Hematopoietic multipotent progenitor cell treated with erythropoietin and hydrocortisone succinate and interleukin-3 and kit ligand, for 6 days (in vitro differentiated cells): Measurements from ENCODE around the gene RASSF7.

Source experiments
- DNase-seq: peaks from one replicate; pipeline ENCODE4 v3.0.0-alpha.2; 2015

The RASSF7 gene

GRCh38 chr11:587978-588380, 27.2 kb downstream of the RASSF7 start:
- DNase-seq: no peak

DNA sequence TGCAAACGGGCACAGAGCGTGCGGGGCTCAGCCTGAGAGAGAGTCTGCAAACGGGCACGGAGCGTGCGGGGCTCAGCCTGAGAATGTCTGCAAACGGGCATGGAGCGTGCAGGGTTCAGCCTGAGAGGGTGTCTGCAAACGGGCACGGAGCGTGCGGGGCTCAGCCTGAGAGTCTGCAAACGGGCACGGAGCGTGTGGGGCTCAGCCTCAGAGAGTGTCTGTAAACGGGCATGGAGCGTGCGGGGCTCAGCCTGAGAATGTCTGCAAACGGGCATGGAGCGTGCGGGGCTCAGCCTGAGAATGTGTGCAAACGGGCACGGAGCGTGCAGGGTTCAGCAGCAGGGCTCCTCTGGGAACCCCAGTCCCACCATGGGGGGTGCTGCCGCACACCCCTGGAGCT, 29.0 kb downstream of the RASSF7 start:
- no peak for DNase-seq

GRCh38 chr11:590997-591396, 30.2 kb downstream of the RASSF7 start:
- DNase-seq: no peak

GRCh38 chr11:592501-592900, 31.7 kb downstream of the RASSF7 start:
- no peak for DNase-seq

DNA sequence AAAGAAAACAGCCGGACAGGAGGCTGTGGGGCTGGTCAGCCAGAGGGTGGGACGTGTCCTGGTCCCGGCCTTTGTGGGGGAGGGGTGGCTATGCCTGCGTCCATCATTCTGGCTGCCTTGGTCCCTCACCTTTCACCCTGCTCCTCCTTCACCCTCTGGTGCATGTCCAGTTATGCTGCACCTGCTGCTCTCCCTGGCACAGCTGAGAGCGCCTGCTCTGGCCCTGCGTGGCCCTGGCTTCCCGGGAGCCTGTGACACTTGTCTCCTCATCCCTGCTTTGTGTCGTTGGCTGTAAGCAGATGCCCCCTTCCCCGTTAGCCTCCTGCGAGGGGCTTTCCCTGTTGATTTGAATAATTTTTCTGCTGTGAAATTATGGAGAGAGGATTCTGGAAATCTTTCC, 32.1 kb downstream of the RASSF7 start:
- no peak for DNase-seq

GRCh38 chr11:593347-593746, 32.6 kb downstream of the RASSF7 start:
- no peak for DNase-seq

- no peak for DNase-seq
Observed at GRCh38 chr11:595400-595799, 34.6 kb downstream of the RASSF7 start.

GRCh38 chr11:596374-596773, 35.6 kb downstream of the RASSF7 start:
- no peak for DNase-seq

GRCh38 chr11:597166-597725, 36.5 kb downstream of the RASSF7 start:
- DNase-seq: peak; percentile 33

- no peak for DNase-seq
Observed at GRCh38 chr11:598005-598680, 37.4 kb downstream of the RASSF7 start.

GRCh38 chr11:601573-602245, 40.9 kb downstream of the RASSF7 start:
- DNase-seq: no peak

GRCh38 chr11:603154-603553, 42.4 kb downstream of the RASSF7 start:
- DNase-seq: no peak

DNA sequence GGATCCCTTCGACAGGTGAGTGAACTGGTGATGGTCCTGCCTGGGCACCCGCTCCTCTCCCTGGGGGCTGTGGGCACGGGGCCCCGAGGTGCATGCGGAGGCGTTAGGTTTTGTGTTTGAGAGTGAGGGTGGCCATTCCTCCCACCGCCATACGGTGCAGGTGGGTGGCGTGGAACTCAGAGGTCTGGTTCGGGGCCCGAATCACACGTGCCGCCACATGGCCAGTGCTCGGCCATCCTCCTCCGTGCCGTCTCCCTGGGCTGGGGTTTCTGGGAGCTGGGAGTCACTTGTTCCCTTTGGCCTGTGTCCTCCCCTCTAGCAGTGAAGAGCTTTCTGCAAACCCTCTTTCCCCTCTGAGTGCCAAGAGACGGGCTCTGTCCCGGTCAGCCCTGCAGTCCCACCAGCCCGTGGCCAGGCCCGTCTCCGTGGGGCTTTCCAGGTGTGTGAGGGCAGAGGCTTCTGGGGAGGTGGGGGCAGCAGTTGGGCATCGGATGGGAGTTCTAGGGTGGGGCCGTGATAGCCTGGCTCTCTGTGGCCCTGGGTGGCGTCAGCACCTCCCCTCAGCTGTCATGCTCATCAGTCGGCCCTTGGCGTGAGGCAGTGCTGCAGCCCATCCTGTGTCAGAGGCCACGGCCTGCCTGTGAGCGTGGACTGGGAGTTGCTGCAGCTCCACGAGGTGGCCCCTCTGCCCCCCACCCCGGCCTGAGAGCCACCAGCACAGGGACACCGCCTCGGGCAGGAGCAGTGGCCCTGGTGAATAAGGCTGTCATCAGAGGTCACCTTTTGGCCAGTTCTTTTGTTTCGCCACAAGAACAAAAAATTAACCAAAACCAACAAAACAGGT, 44.7 kb downstream of the RASSF7 start:
- DNase-seq: no peak

DNA sequence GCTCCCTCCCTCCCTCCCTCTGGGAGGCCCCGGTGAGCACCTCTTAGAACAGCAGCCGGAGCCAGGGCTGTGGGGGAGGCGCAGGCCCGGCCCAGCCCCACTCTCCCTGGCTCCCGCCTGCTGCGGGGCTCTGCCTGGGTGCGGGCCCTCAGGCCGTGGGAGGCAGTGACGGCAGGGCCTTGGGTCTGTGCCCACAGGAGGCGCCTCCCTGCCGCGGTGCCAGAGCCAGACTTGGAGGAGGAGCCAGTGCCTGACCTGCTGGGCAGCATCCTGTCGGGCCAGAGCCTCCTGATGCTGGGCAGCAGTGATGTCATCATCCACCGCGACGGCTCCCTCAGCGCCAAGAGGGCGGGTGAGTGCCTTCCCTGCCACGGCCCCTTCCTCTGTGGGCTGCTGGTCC, 45.5 kb downstream of the RASSF7 start:
- peak; percentile 47 for DNase-seq

DNA sequence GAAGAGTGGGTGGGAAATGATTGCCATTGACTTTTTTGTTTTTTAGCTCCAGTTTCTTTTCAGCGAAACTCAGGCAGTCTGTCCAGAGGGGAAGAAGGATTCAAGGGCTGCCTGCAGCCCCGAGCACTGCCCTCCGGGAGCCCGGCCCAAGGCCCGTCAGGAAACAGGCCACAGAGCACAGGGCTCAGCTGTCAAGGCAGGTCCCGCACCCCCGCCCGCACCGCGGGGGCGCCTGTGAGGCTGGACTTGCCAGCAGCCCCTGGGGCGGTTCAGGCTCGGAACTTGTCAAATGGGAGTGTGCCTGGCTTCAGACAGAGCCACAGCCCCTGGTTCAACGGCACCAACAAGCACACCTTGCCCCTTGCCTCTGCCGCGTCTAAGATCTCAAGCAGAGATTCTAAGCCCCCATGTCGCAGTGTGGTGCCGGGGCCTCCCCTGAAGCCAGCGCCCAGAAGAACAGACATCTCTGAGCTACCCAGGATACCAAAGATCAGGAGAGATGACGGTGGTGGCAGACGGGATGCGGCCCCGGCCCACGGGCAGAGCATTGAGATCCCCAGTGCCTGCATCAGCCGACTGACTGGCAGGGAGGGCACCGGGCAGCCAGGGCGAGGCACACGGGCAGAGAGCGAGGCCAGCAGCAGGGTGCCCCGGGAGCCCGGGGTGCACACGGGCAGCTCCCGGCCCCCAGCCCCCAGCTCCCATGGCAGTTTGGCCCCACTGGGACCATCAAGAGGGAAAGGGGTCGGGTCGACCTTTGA, 46.4 kb downstream of the RASSF7 start:
- DNase-seq: no peak

DNA sequence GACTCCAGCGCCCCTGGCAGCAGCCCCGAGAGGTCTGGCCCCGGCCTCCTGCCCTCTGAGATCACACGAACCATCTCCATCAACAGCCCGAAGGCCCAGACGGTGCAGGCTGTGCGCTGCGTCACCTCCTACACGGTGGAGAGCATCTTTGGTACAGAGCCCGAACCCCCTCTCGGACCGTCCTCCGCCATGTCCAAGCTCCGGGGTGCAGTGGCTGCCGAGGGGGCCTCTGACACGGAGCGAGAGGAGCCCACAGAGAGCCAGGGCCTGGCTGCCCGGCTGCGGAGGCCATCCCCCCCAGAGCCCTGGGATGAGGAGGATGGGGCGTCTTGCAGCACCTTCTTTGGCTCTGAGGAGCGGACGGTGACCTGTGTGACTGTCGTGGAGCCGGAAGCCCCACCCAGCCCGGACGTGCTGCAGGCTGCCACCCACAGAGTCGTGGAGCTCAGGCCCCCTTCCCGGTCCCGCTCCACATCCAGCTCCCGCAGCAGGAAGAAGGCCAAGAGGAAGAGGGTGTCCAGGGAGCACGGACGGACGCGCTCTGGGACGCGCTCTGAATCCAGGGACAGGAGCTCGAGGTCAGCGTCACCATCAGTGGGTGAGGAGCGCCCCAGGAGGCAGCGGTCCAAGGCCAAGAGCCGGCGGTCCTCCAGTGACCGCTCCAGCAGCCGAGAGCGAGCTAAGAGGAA, 47.3 kb downstream of the RASSF7 start:
- DNase-seq: no peak

GRCh38 chr11:608791-609251, 48.1 kb downstream of the RASSF7 start:
- no peak for DNase-seq

DNA sequence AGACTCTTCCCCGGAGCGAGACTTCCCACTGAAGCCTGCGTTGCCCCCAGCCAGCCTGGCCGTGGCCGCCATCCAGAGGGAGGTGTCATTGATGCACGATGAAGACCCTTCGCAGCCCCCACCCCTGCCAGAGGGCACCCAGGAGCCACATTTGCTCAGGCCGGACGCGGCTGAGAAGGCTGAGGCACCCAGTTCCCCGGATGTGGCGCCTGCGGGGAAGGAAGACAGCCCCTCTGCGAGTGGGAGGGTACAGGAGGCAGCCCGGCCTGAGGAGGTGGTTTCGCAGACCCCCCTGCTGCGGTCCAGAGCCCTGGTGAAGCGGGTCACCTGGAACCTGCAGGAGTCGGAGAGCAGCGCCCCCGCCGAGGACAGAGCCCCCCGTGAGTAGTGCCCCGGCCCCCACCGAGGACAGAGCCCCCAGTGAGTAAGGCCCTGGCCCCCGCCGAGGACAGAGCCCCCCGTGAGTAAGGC, 48.6 kb downstream of the RASSF7 start:
- no peak for DNase-seq

- DNase-seq: no peak
Observed at GRCh38 chr11:610146-610801, 49.5 kb downstream of the RASSF7 start.

- DNase-seq: no peak
Observed at GRCh38 chr11:611001-611996, 50.5 kb downstream of the RASSF7 start.
